Caco-2 (cell line): Measurements from ENCODE around the gene CPA5. TPM values are rescaled to one million over a fixed set of nuclear protein-coding genes. Genes with fewer than 3 reads are reported as not detected.
A peak's percentile ranks its signal among the peaks of the same experiment; 100 is the strongest.

Experiments
- BruUV-seq: library from RNA; stranded (reverse); fragments of 400-500 nt; replicated peaks from 2 replicates; lab custom pipeline; 2021; lab: Mats Ljungman, UMichigan
- CTCF ChIA-PET: fragments of 300-600 bp; sonication (Branson Sonifier 250); formaldehyde crosslinking; loops from one replicate; lab custom pipeline; 2022; ENCODE audit warnings: antibody characterized with exemption; lab: Charles Lee
- POLR2A ChIA-PET: fragments of 300-600 bp; sonication (Branson Sonifier 250); formaldehyde crosslinking; loops from one replicate; lab custom pipeline; 2022; ENCODE audit warnings: antibody characterized with exemption; lab: Charles Lee
- DNase-seq, 2 experiments: peaks; one replicate each; pipeline versions ENCODE4 v3.0.0 to v3.0.0-alpha.2; 2020 to 2022
- H3K27me3 ChIP-seq: replicated peaks from 2 replicates; pipeline ENCODE4 v1.6.0; 2011; ENCODE audit warnings: low read length; ENCODE audit not compliant: control insufficient read depth, insufficient read depth
- H3K36me3 ChIP-seq: 2 replicates; pipeline ENCODE4 v1.5.1; 2011; ENCODE audit warnings: low read length; ENCODE audit not compliant: control insufficient read depth, insufficient read depth
- H3K4me1 ChIP-seq: fragments of 250-450 bp; sonication (Bioruptor Pico); 2 replicates; pipeline ENCODE4 v1.5.1; 2020; ENCODE audit warnings: mild to moderate bottlenecking
- H3K4me3 ChIP-seq: 2 replicates; pipeline ENCODE4 v1.5.1; 2011; ENCODE audit warnings: low read depth, mild to moderate bottlenecking, control low read depth, low read length
- H3K9me3 ChIP-seq: fragments of 250-450 bp; sonication (Bioruptor Pico); 2 replicates; pipeline ENCODE4 v1.5.1; 2020; ENCODE audit warnings: mild to moderate bottlenecking, moderate library complexity
- H3K27ac Mint-ChIP-seq: one replicate; pipeline ENCODE4 v1.8.0; 2022; ENCODE audit warnings: mixed read lengths; ENCODE audit not compliant: unreplicated experiment
- H3K27me3 Mint-ChIP-seq: one replicate; pipeline ENCODE4 v1.8.0; 2022; ENCODE audit warnings: mixed read lengths; ENCODE audit not compliant: insufficient read depth, unreplicated experiment
- H3K36me3 Mint-ChIP-seq: one replicate; pipeline ENCODE4 v1.8.0; 2022; ENCODE audit warnings: mild to moderate bottlenecking, mixed read lengths; ENCODE audit not compliant: insufficient read depth, unreplicated experiment
- H3K4me1 Mint-ChIP-seq: one replicate; pipeline ENCODE4 v1.8.0; 2022; ENCODE audit warnings: low read depth, mixed read lengths; ENCODE audit not compliant: unreplicated experiment
- H3K4me3 Mint-ChIP-seq: one replicate; pipeline ENCODE4 v1.8.0; 2022; ENCODE audit warnings: mild to moderate bottlenecking, moderate library complexity, mixed read lengths; ENCODE audit not compliant: unreplicated experiment
- H3K9me3 Mint-ChIP-seq: one replicate; pipeline ENCODE4 v1.8.0; 2022; ENCODE audit warnings: mixed read lengths; ENCODE audit not compliant: unreplicated experiment
- intact Hi-C: fragments of 100-400 bp; cut with micrococcal nuclease; formaldehyde crosslinking; loops from one replicate; pipeline ENCODE4 v1.10.0; 2022; ENCODE audit not compliant: unreplicated experiment
- total RNA-seq: library from RNA; stranded (reverse); gene quantifications from 2 replicates; pipeline ENCODE4 v1.2.3, GENCODE V29; 2022
- TF ChIP-seq, protein P1 (sequence below), 2 experiments: fragments of 200-600 bp in 1 of 2; IDR thresholded peaks; 1 replicate in 1 of 2; 2 replicates in 1 of 2; pipeline versions ENCODE4 v1.5.1 to v1.8.0; 2011 to 2022; ENCODE audit warnings: antibody characterized with exemption in 1 of 2, control low read depth in 1 of 2, inconsistent platforms in 1 of 2, low read depth in 1 of 2, low read length in 1 of 2, mild to moderate bottlenecking in 1 of 2, moderate library complexity in 1 of 2; ENCODE audit not compliant: insufficient read depth in 1 of 2, severe bottlenecking in 1 of 2, unreplicated experiment in 1 of 2

Gene CPA5
- total RNA-seq, 1 experiment from 2014 or later = not detected

DNA sequence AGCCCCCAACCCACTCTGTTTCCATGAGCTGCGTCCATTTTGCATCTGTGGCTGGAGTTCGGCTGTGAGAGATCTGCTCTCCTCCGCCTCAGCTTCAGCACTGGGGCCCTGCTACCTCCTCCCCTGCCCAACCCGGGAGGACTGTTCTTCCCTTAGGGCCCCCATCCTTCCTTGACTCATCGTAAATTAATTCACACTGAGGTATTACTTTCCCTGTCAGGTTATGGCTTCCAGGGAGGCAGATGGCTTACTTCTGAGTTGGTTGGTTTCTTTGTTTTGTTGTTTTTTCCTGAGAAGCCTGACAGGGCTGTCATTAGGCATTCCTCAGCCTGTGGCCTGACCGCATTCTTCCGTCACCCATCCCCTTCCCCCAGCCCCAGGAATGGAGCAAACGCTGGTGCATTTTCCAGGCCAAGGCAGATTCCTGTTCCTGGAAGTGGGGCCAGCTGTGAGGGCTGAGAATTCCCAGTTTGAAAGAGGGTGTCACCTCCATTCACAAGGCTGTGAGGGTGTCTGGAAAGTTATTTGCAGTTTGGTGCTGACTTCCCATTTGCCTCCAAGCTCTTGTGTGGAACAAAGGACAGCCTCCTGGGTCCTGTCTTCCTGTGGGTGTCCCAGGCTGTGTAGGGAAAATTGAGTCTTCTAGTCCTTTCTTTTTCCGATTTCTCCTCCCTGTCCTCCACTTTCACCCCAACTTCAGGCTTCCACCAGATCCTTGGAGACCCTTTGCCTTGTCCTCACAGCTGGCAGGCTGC lies 11.7 kb downstream of the CPA5 start:
- Histone ChIP-seq H3K4me3 (no peak overlapping the region), H3K36me3 (no peaks in the 10 kb centered on the region), H3K4me1 (peaks cover 38% of the 10 kb centered on the region), H3K9me3 (0 out of 2 replicates have a peak, but pooled peaks cover 9% of the 10 kb centered on the region), H3K27me3 (no peaks in the 10 kb centered on the region)
- Mint-ChIP-seq H3K27me3 (no peaks in the 10 kb centered on the region), H3K9me3 (peaks cover 19% of the 10 kb centered on the region), H3K4me3 (peak overlapping the region; percentile 18), H3K4me1 (peaks cover 27% of the 10 kb centered on the region), H3K27ac (peak overlapping the region; percentile 85), H3K36me3 (peaks cover 5% of the 10 kb centered on the region)
- no TSS peak for BruUV-seq
- TF ChIP-seq, protein P1, sequence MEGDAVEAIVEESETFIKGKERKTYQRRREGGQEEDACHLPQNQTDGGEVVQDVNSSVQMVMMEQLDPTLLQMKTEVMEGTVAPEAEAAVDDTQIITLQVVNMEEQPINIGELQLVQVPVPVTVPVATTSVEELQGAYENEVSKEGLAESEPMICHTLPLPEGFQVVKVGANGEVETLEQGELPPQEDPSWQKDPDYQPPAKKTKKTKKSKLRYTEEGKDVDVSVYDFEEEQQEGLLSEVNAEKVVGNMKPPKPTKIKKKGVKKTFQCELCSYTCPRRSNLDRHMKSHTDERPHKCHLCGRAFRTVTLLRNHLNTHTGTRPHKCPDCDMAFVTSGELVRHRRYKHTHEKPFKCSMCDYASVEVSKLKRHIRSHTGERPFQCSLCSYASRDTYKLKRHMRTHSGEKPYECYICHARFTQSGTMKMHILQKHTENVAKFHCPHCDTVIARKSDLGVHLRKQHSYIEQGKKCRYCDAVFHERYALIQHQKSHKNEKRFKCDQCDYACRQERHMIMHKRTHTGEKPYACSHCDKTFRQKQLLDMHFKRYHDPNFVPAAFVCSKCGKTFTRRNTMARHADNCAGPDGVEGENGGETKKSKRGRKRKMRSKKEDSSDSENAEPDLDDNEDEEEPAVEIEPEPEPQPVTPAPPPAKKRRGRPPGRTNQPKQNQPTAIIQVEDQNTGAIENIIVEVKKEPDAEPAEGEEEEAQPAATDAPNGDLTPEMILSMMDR (IDR thresholded peaks at IDR 0.05; ENCODE audit: insufficient read depth in 1 of 2, low read depth in 1 of 2, low read length in 1 of 2, severe bottlenecking in 1 of 2, unreplicated experiment in 1 of 2) = no peak
- ChIA-PET CTCF (no interaction called here), POLR2A (no interaction called here)
- DNase-seq = peak; percentile 89 to 93
- intact Hi-C loops = loop anchor here (2.0 kb wide), 1 partner anchor 85 kb away; the partner anchor contains the start of gene CEP41

DNA sequence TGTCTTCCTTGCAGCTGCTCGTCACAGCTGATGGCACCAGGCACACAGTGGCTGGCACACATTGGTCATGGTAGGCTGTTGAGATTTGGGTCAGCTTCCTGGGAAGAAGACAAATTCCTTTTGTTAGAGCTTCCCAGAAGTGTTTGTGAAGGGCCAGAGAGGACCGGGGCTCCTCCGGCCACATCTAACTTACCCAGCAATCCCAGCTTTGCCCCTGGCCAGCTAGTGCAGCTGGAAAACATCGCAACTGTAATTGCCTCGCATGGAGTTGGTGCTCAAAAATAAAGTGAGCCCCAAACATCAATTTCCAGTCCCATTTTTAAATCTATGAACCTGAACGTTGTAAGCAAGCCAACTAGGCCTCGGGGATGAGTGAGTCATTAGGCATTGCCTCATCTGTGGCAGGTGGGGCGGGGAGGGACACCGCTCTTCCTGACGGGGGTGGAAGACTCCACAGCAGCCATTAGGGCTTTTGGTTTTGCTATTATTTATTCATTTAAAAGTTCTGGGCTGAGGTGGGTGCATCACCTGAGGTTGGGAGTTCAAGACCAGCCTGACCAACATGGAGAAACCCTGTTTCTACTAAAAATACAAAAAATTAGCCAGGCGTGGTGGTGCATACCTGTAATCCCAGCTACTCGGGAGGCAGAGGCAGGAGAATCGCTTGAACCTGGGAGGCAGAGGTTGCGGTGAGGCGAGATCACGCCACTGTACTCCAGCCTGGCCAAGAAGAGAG lies 12.4 kb downstream of the CPA5 start:
- Mint-ChIP-seq H3K27me3 (no peaks in the 10 kb centered on the region), H3K36me3 (peaks cover 5% of the 10 kb centered on the region), H3K4me1 (peaks cover 20% of the 10 kb centered on the region), H3K9me3 (peaks cover 19% of the 10 kb centered on the region), H3K4me3 (no peak overlapping the region), H3K27ac (peak overlapping the region; percentile 85)
- POLR2A ChIA-PET = no interaction called here
- BruUV-seq = TSS peak; percentile 74
- H3K4me1 ChIP-seq = peaks cover 37% of the 10 kb centered on the region
- H3K27me3 ChIP-seq = no peaks in the 10 kb centered on the region
- H3K4me3 ChIP-seq = no peak overlapping the region
- intact Hi-C loops = loop anchor here (2.0 kb wide), 1 partner anchor 84 kb away; the partner anchor contains the start of gene CEP41
- no peak for DNase-seq
- no peaks in the 10 kb centered on the region for H3K36me3 ChIP-seq
- CTCF ChIA-PET = no interaction called here
- TF ChIP-seq, protein P1 (IDR thresholded peaks at IDR 0.05; ENCODE audit: insufficient read depth in 1 of 2, low read depth in 1 of 2, low read length in 1 of 2, severe bottlenecking in 1 of 2, unreplicated experiment in 1 of 2) = no peak
- H3K9me3 ChIP-seq = 0 out of 2 replicates have a peak, but pooled peaks cover 9% of the 10 kb centered on the region

DNA sequence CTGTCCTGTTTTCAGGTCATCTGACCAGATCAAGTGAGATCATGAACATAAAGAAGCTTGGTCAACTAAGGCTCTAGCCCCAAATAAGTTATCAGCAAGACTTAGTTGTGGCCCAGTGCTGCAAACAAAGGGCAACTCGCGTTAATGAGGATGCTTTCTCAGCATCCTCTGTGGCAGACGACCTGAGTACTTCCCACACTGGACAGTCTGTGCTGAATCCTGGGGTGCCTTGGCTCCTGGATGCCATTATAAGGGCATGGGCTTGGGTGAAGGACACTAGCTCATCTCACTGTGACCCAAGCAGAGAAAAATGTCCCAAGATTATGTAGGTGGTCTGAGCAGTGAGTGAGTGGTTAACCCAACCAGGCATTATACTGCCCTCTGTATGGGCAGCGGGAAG lies 13.9 kb downstream of the CPA5 start:
- H3K36me3 Mint-ChIP-seq = peaks cover 5% of the 10 kb centered on the region
- Histone ChIP-seq H3K9me3 (0 out of 2 replicates have a peak, but pooled peaks cover 9% of the 10 kb centered on the region), H3K4me1 (peaks cover 29% of the 10 kb centered on the region), H3K4me3 (no peak overlapping the region), H3K36me3 (no peaks in the 10 kb centered on the region), H3K27me3 (no peaks in the 10 kb centered on the region)
- no peaks in the 10 kb centered on the region for H3K27me3 Mint-ChIP-seq
- no TSS peak for BruUV-seq
- H3K27ac Mint-ChIP-seq = peak overlapping the region; percentile 24
- TF ChIP-seq, protein P1 (IDR thresholded peaks at IDR 0.05; ENCODE audit: insufficient read depth in 1 of 2, low read depth in 1 of 2, low read length in 1 of 2, severe bottlenecking in 1 of 2, unreplicated experiment in 1 of 2) = no peak
- no peak overlapping the region for H3K4me3 Mint-ChIP-seq
- intact Hi-C loops = no loop called here
- CTCF ChIA-PET = no interaction called here
- peaks cover 9% of the 10 kb centered on the region for H3K4me1 Mint-ChIP-seq
- peaks cover 19% of the 10 kb centered on the region for H3K9me3 Mint-ChIP-seq
- POLR2A ChIA-PET = no interaction called here
- DNase-seq = peak in 1 of 2 experiments; percentile 11
